ENCODE results near the gene MYL6. TPM values are rescaled to one million over a fixed set of nuclear protein-coding genes. Genes with fewer than 3 reads are reported as not detected.

Gene MYL6
- total and polyA plus RNA-seq, 9 of the 15 experiments (the other 6 are each of a cell fraction or from before 2014, with no cell fraction given) = 557 to 1,664 (median 958) TPM

DNA sequence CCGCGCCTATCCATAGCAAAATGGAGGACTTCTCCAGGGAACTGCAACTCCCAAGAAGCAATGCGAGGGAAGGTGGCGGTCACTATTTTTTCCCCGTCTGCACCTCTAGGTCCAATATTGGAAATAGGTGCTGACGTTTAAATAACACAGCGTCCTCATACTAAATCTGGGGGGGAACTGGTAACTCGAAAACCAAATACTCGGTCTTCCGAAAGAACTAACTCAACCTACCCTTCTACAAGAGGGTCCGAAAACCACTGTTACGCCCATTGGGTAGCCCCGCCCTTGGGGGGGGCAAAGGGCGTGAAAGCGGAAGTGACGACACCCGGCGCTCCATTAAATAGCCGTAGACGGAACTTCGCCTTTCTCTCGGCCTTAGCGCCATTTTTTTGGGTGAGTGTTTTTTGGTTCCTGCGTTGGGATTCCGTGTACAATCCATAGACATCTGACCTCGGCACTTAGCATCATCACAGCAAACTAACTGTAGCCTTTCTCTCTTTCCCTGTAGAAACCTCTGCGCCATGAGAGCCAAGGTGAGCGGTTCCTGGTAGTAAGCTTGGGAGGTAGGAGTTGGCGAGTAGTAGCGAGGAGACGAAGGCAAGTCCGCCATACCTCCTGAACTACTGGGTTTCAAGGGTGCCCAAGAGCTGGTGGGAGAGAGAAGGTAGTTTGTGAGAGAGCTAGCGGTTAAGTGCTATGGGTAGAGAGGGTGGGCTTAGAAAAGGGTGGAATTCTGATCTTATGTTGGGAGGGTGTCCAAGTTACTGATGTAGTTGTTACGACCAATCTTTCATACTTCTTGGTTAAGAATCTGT lies 41.7 kb upstream of the MYL6 start, which contains the start of gene RPL41 (continued):
- TF ChIP-seq, protein P1, sequence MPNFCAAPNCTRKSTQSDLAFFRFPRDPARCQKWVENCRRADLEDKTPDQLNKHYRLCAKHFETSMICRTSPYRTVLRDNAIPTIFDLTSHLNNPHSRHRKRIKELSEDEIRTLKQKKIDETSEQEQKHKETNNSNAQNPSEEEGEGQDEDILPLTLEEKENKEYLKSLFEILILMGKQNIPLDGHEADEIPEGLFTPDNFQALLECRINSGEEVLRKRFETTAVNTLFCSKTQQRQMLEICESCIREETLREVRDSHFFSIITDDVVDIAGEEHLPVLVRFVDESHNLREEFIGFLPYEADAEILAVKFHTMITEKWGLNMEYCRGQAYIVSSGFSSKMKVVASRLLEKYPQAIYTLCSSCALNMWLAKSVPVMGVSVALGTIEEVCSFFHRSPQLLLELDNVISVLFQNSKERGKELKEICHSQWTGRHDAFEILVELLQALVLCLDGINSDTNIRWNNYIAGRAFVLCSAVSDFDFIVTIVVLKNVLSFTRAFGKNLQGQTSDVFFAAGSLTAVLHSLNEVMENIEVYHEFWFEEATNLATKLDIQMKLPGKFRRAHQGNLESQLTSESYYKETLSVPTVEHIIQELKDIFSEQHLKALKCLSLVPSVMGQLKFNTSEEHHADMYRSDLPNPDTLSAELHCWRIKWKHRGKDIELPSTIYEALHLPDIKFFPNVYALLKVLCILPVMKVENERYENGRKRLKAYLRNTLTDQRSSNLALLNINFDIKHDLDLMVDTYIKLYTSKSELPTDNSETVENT (CRISPR knock-in tag; IDR thresholded peaks at IDR 0.05) = peak; percentile 25; the same call in 1 of the 2 replicates
- TF ChIP-seq KLF1 (tag; IDR thresholded peaks at IDR 0.05) = peak; percentile 87
- no peak for TF ChIP-seq MTF1 (CRISPR knock-in tag; IDR thresholded peaks at IDR 0.05; ENCODE audit: borderline replicate concordance)
- TF ChIP-seq, protein P2, sequence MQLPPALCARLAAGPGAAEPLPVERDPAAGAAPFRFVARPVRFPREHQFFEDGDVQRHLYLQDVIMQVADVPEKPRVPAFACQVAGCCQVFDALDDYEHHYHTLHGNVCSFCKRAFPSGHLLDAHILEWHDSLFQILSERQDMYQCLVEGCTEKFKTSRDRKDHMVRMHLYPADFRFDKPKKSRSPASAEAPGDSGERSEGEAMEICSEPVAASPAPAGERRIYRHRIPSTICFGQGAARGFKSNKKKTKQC (CRISPR knock-in tag; IDR thresholded peaks at IDR 0.05) = no peak; the same call in 1 of the 2 replicates
- TF ChIP-seq ZNF12 (CRISPR knock-in tag; IDR thresholded peaks at IDR 0.05) = 0 out of 2 replicates have a peak, but pooled peaks have one; percentile 66
- no peak for TF ChIP-seq ZBTB1 (CRISPR knock-in tag; IDR thresholded peaks at IDR 0.05; ENCODE audit: borderline replicate concordance, low read depth)
- peak; percentile 62 to 88 (median 85) for TF ChIP-seq YY1 (IDR thresholded peaks at IDR 0.05; ENCODE audit: borderline replicate concordance in 1 of 3, control insufficient read depth in 1 of 3, extremely low read depth in 1 of 3, insufficient read depth in 3 of 3, insufficient read length in 1 of 3, insufficient replicate concordance in 2 of 3, low read depth in 1 of 3, low read length in 2 of 3)
- TF ChIP-seq, protein P3, sequence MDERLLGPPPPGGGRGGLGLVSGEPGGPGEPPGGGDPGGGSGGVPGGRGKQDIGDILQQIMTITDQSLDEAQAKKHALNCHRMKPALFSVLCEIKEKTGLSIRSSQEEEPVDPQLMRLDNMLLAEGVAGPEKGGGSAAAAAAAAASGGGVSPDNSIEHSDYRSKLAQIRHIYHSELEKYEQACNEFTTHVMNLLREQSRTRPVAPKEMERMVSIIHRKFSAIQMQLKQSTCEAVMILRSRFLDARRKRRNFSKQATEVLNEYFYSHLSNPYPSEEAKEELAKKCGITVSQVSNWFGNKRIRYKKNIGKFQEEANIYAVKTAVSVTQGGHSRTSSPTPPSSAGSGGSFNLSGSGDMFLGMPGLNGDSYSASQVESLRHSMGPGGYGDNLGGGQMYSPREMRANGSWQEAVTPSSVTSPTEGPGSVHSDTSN (CRISPR knock-in tag; IDR thresholded peaks at IDR 0.05; ENCODE audit: low read depth) = no peak
- TF ChIP-seq, protein P3 (tag; conservative IDR thresholded peaks at IDR 0.05; ENCODE audit: low read depth) = no peak
- no peak for TF ChIP-seq PCBP2 (IDR thresholded peaks at IDR 0.05; ENCODE audit: low read depth, low read length, poor library complexity, severe bottlenecking)
- TF ChIP-seq TCFL5 (CRISPR knock-in tag; conservative IDR thresholded peaks at IDR 0.05) = no peak
- peak; percentile 52; the same call in 1 of the 2 replicates for TF ChIP-seq PHB (CRISPR knock-in tag; IDR thresholded peaks at IDR 0.05)
- TF ChIP-seq RFX5 (IDR thresholded peaks at IDR 0.05; ENCODE audit: low read depth, low read length) = no peak
- peak; percentile 75 for TF ChIP-seq NFIC (IDR thresholded peaks at IDR 0.05)
- TF ChIP-seq, protein P4, sequence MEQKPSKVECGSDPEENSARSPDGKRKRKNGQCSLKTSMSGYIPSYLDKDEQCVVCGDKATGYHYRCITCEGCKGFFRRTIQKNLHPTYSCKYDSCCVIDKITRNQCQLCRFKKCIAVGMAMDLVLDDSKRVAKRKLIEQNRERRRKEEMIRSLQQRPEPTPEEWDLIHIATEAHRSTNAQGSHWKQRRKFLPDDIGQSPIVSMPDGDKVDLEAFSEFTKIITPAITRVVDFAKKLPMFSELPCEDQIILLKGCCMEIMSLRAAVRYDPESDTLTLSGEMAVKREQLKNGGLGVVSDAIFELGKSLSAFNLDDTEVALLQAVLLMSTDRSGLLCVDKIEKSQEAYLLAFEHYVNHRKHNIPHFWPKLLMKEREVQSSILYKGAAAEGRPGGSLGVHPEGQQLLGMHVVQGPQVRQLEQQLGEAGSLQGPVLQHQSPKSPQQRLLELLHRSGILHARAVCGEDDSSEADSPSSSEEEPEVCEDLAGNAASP (IDR thresholded peaks at IDR 0.05) = no peak
- TF ChIP-seq RAD51 (IDR thresholded peaks at IDR 0.05; ENCODE audit: borderline replicate concordance, low read depth) = peak; percentile 6; the same call in 1 of the 2 replicates
- TF ChIP-seq DIDO1 (tag; IDR thresholded peaks at IDR 0.05; ENCODE audit: low read depth) = no peak
- no peak for TF ChIP-seq RCOR1 (IDR thresholded peaks at IDR 0.05; ENCODE audit: borderline replicate concordance in 1 of 2, low read depth in 2 of 2, low read length in 2 of 2)
- TF ChIP-seq KDM1A (IDR thresholded peaks at IDR 0.05) = 0 out of 4 replicates have a peak, but pooled peaks of 1 of the 2 experiments have one; percentile 8

Data from K562 (cell line).